Fibroblast of mammary gland (primary cell): ENCODE data around the gene VEPH1.

ENCODE experiments used
- DNase-seq: peaks from one replicate; pipeline ENCODE4 v3.0.0-alpha.2; 2010; ENCODE audit warnings: low read depth
- H3K4me3 ChIP-seq: 2 replicates; pipeline ENCODE4 v1.5.1; 2011; ENCODE audit warnings: low read depth, mild to moderate bottlenecking, low read length, moderate library complexity; ENCODE audit not compliant: control insufficient read depth
- CTCF ChIP-seq: conservative IDR thresholded peaks from 2 replicates; pipeline ENCODE4 v1.5.1; 2011; ENCODE audit warnings: low read depth, low read length, inconsistent platforms; ENCODE audit not compliant: control insufficient read depth, insufficient read depth

Gene VEPH1

GRCh38 chr3:157249606-157250005, 253.6 kb downstream of the VEPH1 start:
- H3K4me3 ChIP-seq, result no peak overlapping the region
- no peak for DNase-seq
- no peak for TF ChIP-seq CTCF

GRCh38 chr3:157248590-157249422, 254.4 kb downstream of the VEPH1 start:
- peak; percentile 87 for DNase-seq
- no peak overlapping the region for H3K4me3 ChIP-seq
- TF ChIP-seq CTCF, result no peak

- no peak for DNase-seq
- no peak overlapping the region for H3K4me3 ChIP-seq
- no peak for TF ChIP-seq CTCF
Measured at GRCh38 chr3:157247391-157247790, 255.8 kb downstream of the VEPH1 start.

- no peak overlapping the region for H3K4me3 ChIP-seq
- DNase-seq, result no peak
- no peak for TF ChIP-seq CTCF
Measured at GRCh38 chr3:157242836-157243235, 260.4 kb downstream of the VEPH1 start.

- H3K4me3 ChIP-seq, result no peak overlapping the region
- DNase-seq, result no peak
- TF ChIP-seq CTCF, result no peak
Measured at GRCh38 chr3:157241599-157241998, 261.6 kb downstream of the VEPH1 start.

- no peak overlapping the region for H3K4me3 ChIP-seq
- no peak for TF ChIP-seq CTCF
- DNase-seq, result no peak
Measured at GRCh38 chr3:157240408-157240807, 262.8 kb downstream of the VEPH1 start.
